Tibial nerve (tissue), 3 donors: ENCODE data around the gene MAML3.

Experiments used
- POLR2A ChIP-seq, 2 donors: fragments of 450-650 bp; IDR thresholded peaks; one replicate each; pipeline ENCODE4 v1.6.1; 2017; ENCODE audit warnings: antibody characterized with exemption in 2 of 2, mild to moderate bottlenecking in 2 of 2, moderate library complexity in 2 of 2
- TF ChIP-seq, protein P1 (sequence below), 5 experiments: fragments of 200-600 bp in 3 of 5; fragments of 450-650 bp in 2 of 5; sonication (generic) in 3 of 5; IDR thresholded peaks; one replicate each; pipeline ENCODE4 v1.5.1; 2016 to 2019; ENCODE audit warnings: antibody characterized with exemption in 5 of 5, mild to moderate bottlenecking in 3 of 5, moderate library complexity in 2 of 5

DNA sequence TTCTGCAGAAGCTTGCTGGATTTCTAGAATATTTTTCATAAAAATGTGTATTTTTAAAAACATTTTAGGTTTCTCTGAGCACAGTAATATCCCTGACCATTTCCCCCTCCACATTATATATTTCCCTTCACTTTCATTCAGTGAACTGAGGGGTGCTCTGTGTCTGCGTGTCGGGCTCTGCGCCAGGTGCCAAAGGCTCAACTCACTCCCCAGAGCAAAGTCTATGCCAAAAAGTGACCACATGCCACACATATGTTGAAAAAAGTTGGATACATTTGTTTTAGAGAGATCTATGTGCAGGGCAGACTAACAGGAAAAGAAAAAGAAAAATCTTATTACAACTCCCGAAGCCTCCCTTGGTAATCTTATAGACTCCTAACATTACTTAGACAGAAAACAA lies 254.6 kb downstream of the MAML3 start:
- TF ChIP-seq, protein P1, sequence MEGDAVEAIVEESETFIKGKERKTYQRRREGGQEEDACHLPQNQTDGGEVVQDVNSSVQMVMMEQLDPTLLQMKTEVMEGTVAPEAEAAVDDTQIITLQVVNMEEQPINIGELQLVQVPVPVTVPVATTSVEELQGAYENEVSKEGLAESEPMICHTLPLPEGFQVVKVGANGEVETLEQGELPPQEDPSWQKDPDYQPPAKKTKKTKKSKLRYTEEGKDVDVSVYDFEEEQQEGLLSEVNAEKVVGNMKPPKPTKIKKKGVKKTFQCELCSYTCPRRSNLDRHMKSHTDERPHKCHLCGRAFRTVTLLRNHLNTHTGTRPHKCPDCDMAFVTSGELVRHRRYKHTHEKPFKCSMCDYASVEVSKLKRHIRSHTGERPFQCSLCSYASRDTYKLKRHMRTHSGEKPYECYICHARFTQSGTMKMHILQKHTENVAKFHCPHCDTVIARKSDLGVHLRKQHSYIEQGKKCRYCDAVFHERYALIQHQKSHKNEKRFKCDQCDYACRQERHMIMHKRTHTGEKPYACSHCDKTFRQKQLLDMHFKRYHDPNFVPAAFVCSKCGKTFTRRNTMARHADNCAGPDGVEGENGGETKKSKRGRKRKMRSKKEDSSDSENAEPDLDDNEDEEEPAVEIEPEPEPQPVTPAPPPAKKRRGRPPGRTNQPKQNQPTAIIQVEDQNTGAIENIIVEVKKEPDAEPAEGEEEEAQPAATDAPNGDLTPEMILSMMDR (IDR thresholded peaks at IDR 0.05), result no peak
- TF ChIP-seq POLR2A (IDR thresholded peaks at IDR 0.05), result no peak
